A549 (cell line): Measurements from ENCODE around the gene IGSF3.
"Not testable (repeated sequence)": the region's sequence is repeated elsewhere in the genome, so short reads cannot be mapped to it uniquely, and the experiment has no call there.

Source experiments
- CEBPB ChIP-seq, 2 experiments: fragments of >200 bp in 1 of 2; sonication (Bioruptor Twin) in 1 of 2; formaldehyde crosslinking in 1 of 2; IDR thresholded peaks; 2 replicates each; pipeline ENCODE4 v1.6.1; 2012 to 2016
- CHD4 ChIP-seq: fragments of 200-600 bp; sonication (generic); IDR thresholded peaks from 2 replicates; pipeline ENCODE4 v1.6.1; 2016; ENCODE audit warnings: antibody characterized with exemption, mild to moderate bottlenecking, borderline replicate concordance
- EP300 ChIP-seq, 2 experiments: fragments of >200 bp; sonication (Bioruptor Twin); formaldehyde crosslinking; IDR thresholded peaks; 2 replicates in 1 of 2; 3 replicates in 1 of 2; pipeline ENCODE4 v1.6.1; 2016 to 2017
- POLR2A ChIP-seq: IDR thresholded peaks from 2 replicates; pipeline ENCODE4 v1.6.1; 2012; ENCODE audit warnings: mild to moderate bottlenecking, low read length
- RCOR1 ChIP-seq: fragments of 150-350 bp; IDR thresholded peaks from 2 replicates; pipeline ENCODE4 v1.6.1; 2014; ENCODE audit warnings: antibody characterized with exemption, low read length, low read depth
- SMC3 ChIP-seq: fragments of >200 bp; sonication (Bioruptor Twin); formaldehyde crosslinking; IDR thresholded peaks from 3 replicates; pipeline ENCODE4 v1.6.1; 2018; ENCODE audit warnings: inconsistent platforms
- TP53 ChIP-seq: fragments of 250-450 bp; sonication (Bioruptor Pico); IDR thresholded peaks from 2 replicates; pipeline ENCODE4 v1.5.0; 2021; ENCODE audit warnings: mild to moderate bottlenecking, moderate library complexity
- TF ChIP-seq, protein P1 (sequence below): fragments of >200 bp; sonication (Bioruptor Twin); formaldehyde crosslinking; IDR thresholded peaks from 3 replicates; pipeline ENCODE4 v1.5.1; 2016
- TF ChIP-seq, protein P2 (sequence below): IDR thresholded peaks from 2 replicates; pipeline ENCODE4 v1.6.1; 2012; ENCODE audit warnings: low read depth, borderline replicate concordance

DNA sequence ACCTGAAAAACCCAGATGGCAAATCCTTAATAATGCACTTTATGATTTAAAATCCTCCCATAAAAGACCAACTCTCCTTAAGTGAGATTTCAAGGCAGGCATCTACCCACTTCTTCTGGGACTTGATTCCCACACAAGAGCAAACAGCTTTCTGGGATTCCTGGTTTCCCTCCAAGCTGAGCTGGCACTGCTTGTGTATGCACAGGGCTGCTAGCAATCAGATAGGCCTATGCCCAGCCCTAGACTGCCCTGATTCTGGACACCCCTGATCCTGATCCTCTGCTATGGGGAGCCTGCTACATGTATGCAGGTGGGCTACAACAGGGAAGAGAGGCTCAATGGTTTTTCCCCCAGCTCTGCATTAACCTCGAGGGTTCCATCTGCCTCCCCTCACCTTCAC is 60.1 kb downstream of the IGSF3 start:
- TF ChIP-seq POLR2A; SMC3; CEBPB (IDR thresholded peaks at IDR 0.05); CHD4; EP300 (IDR thresholded peaks at IDR 0.05); RCOR1; TP53 (CRISPR knock-in tag): not testable (repeated sequence)
- TF ChIP-seq, protein P1, sequence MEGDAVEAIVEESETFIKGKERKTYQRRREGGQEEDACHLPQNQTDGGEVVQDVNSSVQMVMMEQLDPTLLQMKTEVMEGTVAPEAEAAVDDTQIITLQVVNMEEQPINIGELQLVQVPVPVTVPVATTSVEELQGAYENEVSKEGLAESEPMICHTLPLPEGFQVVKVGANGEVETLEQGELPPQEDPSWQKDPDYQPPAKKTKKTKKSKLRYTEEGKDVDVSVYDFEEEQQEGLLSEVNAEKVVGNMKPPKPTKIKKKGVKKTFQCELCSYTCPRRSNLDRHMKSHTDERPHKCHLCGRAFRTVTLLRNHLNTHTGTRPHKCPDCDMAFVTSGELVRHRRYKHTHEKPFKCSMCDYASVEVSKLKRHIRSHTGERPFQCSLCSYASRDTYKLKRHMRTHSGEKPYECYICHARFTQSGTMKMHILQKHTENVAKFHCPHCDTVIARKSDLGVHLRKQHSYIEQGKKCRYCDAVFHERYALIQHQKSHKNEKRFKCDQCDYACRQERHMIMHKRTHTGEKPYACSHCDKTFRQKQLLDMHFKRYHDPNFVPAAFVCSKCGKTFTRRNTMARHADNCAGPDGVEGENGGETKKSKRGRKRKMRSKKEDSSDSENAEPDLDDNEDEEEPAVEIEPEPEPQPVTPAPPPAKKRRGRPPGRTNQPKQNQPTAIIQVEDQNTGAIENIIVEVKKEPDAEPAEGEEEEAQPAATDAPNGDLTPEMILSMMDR, result not testable (repeated sequence)
- TF ChIP-seq, protein P2, sequence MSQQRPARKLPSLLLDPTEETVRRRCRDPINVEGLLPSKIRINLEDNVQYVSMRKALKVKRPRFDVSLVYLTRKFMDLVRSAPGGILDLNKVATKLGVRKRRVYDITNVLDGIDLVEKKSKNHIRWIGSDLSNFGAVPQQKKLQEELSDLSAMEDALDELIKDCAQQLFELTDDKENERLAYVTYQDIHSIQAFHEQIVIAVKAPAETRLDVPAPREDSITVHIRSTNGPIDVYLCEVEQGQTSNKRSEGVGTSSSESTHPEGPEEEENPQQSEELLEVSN, result not testable (repeated sequence)
